Measurements from ENCODE around the gene PAX7. TPM values are rescaled to one million over a fixed set of nuclear protein-coding genes. Genes with fewer than 3 reads are reported as not detected.

The PAX7 gene
- total RNA-seq, 2 donors from 2014 or later = not detected

DNA sequence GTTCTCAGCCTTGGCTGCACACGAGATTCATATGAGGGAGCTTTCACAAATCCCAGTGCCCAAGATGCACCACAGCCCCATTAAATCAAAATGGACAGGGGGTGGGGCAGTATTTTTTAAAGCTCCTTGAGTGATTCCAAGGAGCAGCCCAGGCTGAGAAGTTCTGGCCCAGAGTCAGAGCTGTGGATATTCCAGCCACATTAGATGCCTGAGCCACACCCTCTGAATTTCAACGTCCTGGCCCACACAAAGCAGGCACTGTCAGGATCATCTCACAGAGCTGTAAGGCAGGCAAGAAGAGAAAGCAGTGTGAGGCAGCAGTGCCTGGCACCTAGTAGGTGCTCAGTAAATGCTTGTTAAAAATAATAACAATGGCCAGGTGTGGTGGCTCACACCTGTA, 37.4 kb downstream of the PAX7 start:
- no peaks in the 10 kb centered on the region for H3K36me3 ChIP-seq
- H3K4me1 ChIP-seq (ENCODE audit: control insufficient read depth in 1 of 2, low read depth in 2 of 2) = no peaks in the 10 kb centered on the region
- H3K27ac ChIP-seq = no peak overlapping the region
- H3K4me3 ChIP-seq = no peak overlapping the region
- no peak for ATAC-seq (ENCODE audit: insufficient number of reproducible peaks, low FRiP score, low read depth)
- DNase-seq (ENCODE audit: low spot score) = no peak
- no peaks in the 10 kb centered on the region for H3K27me3 ChIP-seq (replicated peaks; ENCODE audit: insufficient read depth)
- TF ChIP-seq, protein P1, sequence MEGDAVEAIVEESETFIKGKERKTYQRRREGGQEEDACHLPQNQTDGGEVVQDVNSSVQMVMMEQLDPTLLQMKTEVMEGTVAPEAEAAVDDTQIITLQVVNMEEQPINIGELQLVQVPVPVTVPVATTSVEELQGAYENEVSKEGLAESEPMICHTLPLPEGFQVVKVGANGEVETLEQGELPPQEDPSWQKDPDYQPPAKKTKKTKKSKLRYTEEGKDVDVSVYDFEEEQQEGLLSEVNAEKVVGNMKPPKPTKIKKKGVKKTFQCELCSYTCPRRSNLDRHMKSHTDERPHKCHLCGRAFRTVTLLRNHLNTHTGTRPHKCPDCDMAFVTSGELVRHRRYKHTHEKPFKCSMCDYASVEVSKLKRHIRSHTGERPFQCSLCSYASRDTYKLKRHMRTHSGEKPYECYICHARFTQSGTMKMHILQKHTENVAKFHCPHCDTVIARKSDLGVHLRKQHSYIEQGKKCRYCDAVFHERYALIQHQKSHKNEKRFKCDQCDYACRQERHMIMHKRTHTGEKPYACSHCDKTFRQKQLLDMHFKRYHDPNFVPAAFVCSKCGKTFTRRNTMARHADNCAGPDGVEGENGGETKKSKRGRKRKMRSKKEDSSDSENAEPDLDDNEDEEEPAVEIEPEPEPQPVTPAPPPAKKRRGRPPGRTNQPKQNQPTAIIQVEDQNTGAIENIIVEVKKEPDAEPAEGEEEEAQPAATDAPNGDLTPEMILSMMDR (IDR thresholded peaks at IDR 0.05) = no peak
- no peaks in the 10 kb centered on the region for H3K9me3 ChIP-seq

DNA sequence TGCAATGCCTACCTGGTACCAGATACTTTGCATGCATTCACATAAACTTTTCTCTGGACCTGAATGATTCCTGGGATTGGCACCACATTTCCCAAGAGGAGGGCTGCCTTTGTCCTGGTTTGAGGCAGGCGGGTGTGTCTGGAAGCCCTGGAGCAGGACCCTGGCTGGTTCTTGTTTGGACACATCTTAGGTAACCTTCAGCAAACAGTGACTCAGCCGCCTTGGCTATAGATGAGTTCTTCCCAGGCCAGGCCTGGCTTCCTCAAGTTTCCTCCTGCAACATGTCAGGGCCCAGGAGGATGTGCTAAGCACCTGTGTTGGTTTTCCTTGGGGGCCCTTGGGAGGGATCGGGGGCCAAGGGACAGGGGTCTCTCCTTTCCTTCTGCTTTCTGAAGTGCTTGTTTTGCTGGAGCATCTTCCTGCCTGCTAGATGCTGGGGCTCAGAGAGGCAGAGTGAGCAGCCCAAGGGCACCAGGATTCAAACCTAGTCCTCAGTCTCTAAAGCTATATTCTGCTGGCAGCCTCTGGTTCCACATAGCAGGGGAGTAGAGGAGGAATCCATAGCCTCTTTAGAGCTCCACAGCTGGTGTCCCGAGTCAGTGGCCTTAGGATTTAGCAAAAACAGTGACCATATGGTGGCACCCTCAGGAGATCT, 38.2 kb downstream of the PAX7 start:
- no peak overlapping the region for H3K27ac ChIP-seq
- no peak for DNase-seq (ENCODE audit: low spot score)
- H3K4me3 ChIP-seq = no peak overlapping the region
- no peaks in the 10 kb centered on the region for H3K4me1 ChIP-seq (ENCODE audit: control insufficient read depth in 1 of 2, low read depth in 2 of 2)
- no peak for ATAC-seq (ENCODE audit: insufficient number of reproducible peaks, low FRiP score, low read depth)
- no peaks in the 10 kb centered on the region for H3K9me3 ChIP-seq
- no peaks in the 10 kb centered on the region for H3K36me3 ChIP-seq
- TF ChIP-seq, protein P1 (IDR thresholded peaks at IDR 0.05) = no peak
- H3K27me3 ChIP-seq (replicated peaks; ENCODE audit: insufficient read depth) = no peaks in the 10 kb centered on the region

DNA sequence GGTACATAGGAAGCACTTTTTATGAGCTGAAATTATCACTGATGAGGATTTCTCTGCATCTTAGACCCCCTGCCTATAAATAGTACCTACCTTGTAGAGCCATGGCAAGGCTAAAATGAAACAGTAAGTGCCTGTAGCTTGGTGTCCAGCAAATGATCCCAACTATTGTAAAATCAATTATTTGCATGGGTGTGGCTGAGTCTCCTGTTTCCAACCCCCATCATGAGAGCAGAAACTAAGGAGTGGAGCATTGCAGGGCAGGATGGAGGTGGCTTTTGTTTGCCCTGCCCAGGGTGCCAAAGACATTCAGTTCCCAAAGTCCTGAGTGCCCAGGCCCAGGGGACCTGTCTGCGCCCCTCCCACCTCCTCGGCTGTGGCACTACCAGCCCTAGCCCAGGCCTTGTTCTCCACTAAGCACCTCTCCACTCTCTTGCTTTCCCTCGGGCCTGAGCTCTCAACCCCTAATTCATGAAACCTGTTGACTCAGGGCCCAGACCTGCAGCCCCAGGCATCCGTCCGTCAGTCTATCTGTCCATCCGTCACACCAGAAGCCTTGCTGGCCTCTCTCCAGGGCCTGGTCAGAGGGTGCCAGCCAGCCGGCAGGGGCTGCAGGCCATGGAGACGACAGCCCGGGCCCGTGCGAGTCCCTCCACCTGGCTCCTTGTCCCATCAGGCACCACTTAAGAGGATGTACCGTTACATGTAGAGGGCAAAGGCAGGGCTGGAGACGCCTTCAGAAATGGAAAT, 39.6 kb downstream of the PAX7 start:
- no peaks in the 10 kb centered on the region for H3K36me3 ChIP-seq
- no peak for DNase-seq (ENCODE audit: low spot score)
- ATAC-seq (ENCODE audit: insufficient number of reproducible peaks, low FRiP score, low read depth) = no peak
- TF ChIP-seq, protein P1 (IDR thresholded peaks at IDR 0.05) = no peak
- no peaks in the 10 kb centered on the region for H3K27me3 ChIP-seq (replicated peaks; ENCODE audit: insufficient read depth)
- H3K4me1 ChIP-seq (ENCODE audit: control insufficient read depth in 1 of 2, low read depth in 2 of 2) = no peaks in the 10 kb centered on the region
- H3K27ac ChIP-seq = no peak overlapping the region
- H3K4me3 ChIP-seq = no peak overlapping the region
- H3K9me3 ChIP-seq = no peaks in the 10 kb centered on the region

DNA sequence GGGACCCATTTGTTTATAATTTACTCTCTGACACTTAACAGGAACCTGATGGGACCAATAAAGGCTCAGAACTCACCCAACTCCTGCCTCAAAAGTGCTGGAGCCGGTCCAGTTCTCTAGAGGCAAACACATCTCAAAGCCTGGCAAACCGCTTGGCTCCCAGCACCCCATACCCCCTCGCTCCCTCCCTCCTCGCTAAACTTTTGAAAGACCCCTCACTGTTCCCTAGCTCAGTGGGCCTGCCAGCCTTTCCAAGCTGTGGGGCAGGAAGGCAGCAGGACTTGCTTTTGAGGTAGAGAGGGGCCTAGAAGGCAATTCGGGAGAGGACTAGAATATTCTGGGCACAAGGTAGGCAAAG, 40.2 kb downstream of the PAX7 start:
- H3K36me3 ChIP-seq = no peaks in the 10 kb centered on the region
- H3K4me3 ChIP-seq = no peak overlapping the region
- no peaks in the 10 kb centered on the region for H3K4me1 ChIP-seq (ENCODE audit: control insufficient read depth in 1 of 2, low read depth in 2 of 2)
- H3K27ac ChIP-seq = no peak overlapping the region
- no peaks in the 10 kb centered on the region for H3K27me3 ChIP-seq (replicated peaks; ENCODE audit: insufficient read depth)
- TF ChIP-seq, protein P1 (IDR thresholded peaks at IDR 0.05) = no peak
- ATAC-seq (ENCODE audit: insufficient number of reproducible peaks, low FRiP score, low read depth) = no peak
- H3K9me3 ChIP-seq = no peaks in the 10 kb centered on the region
- no peak for DNase-seq (ENCODE audit: low spot score)

DNA sequence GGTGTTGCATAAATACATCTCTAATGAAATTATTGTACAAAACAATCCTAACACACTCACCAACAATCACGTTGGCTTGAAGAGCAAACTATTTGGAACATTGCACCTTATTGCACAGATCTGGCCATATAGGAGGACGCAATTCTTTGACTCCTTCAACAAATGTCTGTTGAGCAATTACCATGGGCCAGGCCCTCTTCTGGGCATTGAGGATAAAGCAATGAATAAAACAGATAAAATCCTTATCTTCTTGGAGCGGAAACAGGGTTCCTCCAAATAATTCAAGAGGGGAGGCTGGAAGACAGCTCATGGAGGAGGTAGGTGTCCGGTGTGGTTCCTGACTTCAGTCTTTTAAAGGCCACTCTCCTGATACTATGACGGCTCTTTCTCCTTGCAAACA, 43.3 kb downstream of the PAX7 start:
- Histone ChIP-seq H3K9me3 (no peaks in the 10 kb centered on the region), H3K4me1 (ENCODE audit: control insufficient read depth in 1 of 2, low read depth in 2 of 2) (no peaks in the 10 kb centered on the region), H3K36me3 (no peaks in the 10 kb centered on the region), H3K27me3 (replicated peaks; ENCODE audit: insufficient read depth) (no peaks in the 10 kb centered on the region), H3K4me3 (no peak overlapping the region), H3K27ac (no peak overlapping the region)
- DNase-seq (ENCODE audit: low spot score) = no peak
- TF ChIP-seq, protein P1 (IDR thresholded peaks at IDR 0.05) = no peak
- no peak for ATAC-seq (ENCODE audit: insufficient number of reproducible peaks, low FRiP score, low read depth)
